ENCODE results near the gene AFF2.

The AFF2 gene

DNA sequence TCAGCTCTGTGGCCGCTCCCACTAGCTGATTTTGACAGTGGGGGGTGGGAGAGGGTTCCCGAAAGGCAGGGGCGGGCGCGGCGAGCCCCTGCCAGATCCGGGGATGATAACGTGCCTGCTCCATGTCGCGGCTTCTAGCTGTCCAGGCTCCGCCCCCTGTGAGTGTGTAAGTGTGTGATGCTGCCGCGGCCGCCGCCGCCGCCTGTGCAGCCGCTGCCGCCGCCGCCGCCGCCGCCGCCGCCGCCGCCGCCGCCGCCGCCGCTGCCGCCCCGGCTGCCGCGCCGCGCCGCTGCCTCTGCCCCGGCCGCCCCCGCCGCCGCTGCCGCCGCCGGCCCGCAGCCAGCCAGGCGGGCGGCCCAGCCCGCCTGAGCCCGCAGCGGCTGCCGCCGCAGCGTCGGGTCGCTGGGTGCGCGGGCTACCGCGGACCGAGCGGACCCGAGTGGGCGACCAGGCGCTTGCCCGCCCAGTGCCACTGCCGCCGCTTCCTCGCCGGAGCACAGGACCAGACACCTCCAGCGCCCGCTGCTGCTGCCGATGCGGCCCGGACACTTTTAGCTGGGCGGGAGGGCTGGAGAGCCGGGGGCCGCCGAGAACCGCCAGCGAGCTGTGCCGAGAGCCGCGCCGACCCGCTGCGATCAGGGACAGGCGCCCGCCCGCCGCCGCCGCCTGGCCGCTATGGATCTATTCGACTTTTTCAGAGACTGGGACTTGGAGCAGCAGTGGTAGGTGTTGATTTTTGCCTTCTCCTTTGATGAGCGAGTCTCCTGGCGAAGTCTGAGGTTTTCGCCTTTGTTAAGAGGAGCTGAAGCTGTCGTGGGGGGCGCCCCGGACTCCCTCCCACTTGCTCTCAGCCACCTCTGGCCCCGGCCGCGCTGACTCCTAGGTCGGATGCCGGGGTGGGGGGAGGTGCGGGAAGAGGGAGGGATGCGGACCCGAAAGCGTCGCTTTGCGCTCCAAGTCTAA lies at the start of gene AFF2:
TSS of gene AFF2 (plus strand) at position 195 of the 963 bp plus-strand sequence. CDS start at position 676, 481 bp downstream.
- no peak for DNase-seq

DNA sequence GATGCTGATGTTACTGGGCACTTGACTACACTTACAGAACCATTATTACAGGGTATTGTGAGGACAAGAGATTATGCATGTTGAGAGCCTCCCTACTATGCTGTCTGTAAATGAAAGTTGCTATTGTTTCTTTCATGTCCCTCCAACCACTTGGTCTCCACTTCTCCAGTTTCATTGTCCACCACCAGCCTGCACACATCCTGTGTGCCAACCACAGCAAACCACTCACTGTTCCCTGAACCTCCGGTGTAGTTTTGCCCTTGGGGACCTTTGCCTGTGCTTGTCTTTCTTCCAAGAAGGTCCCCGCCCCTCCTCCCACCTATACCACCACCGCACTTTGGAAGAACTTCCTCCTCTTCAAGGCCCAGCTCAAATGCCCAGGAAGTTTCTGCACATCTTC lies 43.1 kb upstream of the AFF2 start:
- peak; percentile 26 for DNase-seq

DNA sequence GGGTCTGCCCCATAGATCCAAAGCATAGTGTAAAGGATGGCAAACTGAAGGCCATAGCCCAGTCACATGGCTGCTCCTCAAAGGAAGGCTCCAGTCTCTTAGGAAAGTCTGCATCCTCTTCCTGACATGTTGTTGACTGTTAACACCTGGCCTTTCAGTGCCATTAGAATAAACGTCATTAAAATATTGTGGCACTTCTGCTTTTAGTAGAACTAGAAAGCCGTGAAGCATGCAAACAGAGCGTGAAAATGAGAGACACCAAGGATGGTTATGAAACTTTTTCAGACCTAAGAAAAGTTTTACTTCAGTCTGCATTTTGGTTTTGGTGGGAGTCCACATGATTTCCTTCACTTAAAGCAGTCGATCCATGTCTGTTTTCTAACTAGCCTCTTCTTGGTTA lies 41.1 kb upstream of the AFF2 start:
- DNase-seq, result no peak

DNA sequence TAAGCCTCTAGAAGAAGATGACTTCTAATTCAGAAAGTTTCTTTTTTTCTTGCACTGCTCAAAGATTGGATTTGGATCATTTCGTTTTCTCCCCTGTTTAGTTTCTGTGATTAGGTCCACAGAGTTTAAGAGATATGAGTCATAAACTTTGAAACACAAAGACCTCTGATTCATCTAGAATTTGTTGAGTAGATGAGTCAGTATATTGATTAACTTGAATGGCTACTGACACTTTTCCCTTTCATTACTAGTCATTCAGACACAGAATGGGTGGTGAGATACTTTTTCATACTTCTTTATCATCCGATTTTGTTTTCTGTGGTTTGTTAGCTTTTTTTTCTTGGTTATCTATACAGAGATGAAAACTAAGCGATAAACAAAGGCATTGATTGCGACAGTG lies 34.1 kb upstream of the AFF2 start:
- DNase-seq, result no peak

DNA sequence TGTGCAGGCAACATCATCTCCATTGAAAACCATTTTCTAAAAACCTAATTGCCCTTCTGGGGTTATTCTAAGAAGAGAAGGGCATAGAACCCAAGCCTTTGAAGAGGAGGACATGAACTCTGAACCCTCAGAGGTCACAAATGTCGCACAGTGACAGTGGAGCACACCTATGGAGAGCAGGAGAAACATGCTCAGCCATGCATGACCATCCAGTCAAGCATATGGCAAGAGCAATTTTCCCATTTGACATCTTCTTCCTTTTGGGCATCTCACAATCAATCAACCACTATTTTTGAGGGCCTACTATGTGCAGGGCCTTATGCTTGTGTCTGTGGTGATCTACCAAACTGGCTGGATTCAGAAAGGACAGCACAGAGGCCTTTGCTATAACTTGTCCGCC lies 30.1 kb upstream of the AFF2 start:
- DNase-seq, result no peak

DNA sequence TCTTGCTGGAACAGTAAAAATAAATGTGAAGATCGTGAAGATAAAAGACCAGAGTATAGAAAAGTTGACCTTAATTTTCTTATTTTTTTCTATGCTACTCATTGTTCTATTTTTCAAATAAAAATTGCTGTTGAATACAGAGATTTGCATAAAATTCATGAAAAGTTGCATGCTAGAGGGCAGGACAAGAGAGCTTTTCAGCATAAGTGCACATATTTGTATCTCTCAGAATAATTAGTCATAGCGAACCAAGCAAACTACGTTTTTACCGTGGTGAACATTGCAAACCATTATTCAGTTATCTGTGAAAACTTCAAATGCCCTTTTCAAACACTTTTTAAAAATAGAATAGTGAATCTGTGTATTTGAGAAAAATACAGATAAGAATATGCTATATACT lies 26.4 kb upstream of the AFF2 start:
- no peak for DNase-seq

DNA sequence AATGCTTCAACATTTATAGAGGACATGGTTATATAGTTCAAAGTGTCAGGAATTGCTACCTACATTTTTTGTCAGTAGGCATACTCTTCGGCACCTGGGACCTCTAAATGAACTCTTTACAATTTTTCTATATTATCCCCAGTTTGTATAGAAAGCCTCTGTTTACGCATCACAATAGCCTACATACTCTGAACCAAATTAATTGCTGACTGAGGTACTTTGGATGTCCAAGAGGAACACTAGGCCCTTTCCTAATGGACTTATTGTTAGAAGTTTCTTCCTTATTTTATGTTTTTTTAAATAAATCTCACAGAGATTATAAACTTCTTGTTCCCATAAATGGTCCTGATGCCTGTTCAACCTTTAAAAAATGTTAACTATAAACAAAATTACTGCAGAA lies 8.4 kb upstream of the AFF2 start:
- DNase-seq, result no peak

DNA sequence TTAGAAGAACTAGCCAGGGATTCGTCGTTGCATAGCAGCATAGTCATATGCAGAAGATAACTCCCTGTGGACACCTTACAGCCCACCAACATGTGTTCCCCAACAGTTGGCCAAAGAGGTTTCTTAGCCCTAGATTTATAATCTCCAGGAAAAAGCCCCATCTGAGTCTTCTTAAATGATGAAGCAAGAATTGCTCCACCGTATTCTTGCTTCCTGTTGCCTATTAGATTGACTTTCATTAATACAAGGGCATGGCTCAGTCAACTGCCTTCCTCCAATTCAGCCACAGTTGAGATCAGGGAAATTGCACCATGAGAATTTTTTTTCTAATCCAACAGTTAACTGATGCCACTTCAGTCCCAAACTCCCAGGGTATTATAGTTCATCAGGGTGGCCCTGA lies 5.2 kb upstream of the AFF2 start:
- DNase-seq, result no peak

DNA sequence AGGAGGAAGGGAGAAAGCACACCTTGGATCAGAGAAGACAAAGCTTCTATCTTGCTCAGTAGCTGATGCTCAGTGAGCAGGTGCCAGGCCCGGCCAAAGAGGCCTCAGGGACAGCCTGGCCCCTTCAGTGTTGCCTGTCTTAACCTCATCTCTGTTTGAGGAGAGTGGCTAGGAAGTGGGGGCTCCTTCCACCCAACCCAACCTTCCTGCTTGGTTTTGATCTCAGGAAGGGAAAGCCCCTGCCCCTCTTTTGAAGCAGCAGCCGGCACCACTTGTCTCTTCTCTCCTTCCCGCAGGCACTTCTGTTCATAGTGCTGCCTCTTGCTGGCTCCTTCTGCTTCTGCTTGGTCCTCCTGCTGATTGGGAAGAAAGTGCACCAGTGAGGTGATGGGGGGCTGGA lies 2.4 kb upstream of the AFF2 start:
- DNase-seq, result no peak

DNA sequence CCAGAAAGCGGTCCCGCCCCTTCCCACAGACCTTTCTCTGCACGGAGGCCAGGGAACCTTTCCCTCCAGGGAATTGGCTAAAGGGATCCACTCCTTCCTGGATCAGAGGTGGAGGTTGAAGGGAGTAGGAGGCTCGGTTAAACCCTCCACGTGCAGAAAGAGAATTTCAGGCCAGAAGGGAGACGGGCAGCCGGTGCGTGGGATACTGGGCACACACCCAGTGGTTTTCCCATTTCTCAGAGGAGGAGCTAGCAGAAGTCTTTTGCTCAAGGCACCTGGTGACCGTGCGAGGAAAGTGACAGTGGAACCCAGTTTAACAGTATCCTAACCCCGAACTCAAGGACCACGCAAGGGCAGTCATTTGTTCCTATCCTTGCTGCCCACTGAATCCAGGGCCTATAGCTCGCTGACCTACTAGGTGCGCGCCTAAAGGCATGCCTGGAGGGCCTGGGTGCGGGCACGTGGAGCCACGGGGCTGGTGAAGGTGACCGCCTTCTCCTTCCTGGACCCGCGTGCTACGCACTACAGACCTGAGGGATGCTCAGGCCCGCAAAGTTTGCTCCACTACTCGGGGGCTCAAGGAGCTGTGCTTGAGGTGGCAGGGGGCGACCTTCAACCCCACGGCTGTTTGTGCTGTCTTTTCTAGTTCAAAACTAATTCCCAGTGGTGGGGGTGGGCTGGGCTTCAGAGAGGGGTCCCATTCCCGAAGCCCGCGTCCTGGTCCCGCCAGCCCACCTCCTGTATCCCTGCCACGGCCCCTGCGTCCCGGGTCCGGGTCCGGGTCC lies 587 bp upstream of the AFF2 start:
- no peak for DNase-seq

DNA sequence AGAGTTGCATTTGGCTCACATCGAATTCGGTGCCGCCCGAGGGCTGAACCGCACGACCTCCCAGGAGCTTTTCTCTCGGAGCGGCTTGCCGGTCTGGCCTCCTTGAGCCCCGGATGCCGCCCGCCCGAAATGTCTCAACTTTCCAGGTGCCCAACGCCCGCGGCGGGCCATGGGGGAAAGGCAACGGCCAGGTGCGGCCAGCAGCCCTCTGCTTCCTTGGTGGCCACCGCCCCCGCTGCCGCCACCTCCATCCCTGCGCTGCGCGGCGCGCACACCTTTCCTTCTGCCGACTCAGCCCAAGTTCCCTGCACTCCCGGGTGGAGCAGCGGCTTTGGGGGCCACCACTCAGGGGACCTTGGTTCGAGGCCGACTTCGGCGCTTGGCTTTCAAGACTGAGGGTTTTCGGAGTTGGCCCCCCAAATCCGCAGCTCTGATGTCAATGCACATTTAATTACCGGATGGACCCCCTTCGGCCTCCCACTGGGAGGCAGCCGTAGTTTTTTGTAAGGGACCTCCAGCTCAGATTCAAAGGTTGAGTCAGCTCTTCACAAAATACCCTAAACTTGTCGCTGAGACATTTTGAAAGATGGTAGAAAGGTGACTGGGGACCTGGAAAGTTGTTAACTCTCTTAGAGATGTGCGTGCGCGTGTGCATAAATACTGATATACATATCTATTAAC lies 1.1 kb downstream of the AFF2 start:
- DNase-seq, result no peak

DNA sequence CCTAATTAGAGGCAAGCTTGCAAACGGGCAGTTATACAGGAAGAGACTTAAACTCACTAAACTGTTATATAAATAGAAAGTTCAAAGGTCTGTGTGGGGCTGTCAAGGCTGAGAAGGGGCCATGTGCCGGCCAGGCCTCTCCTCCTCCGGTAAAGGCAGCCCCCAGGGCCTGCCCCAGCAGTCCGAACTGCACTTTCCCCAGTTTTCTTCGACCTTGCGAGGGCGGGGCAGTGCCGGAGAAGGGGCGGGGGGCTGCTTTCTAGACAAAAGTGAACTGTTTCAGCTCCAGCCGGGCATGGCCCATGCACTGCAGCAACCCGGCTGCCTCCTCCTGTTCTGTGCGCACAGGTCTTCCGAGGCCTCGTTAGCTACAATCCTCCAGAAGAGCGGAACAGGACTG lies 4.1 kb downstream of the AFF2 start:
- no peak for DNase-seq

DNA sequence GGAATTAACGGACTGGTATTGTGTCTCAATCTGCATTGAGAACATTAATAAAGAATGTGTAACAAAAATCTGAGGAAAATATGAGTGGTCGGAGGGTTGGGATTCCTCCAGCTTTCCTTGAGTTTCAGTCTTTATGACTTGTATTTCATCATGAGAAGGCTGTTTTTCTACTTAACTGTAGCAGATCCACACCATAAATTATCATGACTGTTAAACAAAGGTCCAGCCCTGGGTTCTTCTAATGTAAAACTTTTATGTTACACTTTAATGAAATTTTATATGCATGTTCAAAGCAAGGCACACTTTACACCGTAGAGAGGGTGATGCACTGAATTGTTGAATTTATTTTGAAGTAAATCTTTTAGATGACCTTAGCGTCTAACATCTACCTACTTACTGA lies 7.0 kb downstream of the AFF2 start:
- no peak for DNase-seq

DNA sequence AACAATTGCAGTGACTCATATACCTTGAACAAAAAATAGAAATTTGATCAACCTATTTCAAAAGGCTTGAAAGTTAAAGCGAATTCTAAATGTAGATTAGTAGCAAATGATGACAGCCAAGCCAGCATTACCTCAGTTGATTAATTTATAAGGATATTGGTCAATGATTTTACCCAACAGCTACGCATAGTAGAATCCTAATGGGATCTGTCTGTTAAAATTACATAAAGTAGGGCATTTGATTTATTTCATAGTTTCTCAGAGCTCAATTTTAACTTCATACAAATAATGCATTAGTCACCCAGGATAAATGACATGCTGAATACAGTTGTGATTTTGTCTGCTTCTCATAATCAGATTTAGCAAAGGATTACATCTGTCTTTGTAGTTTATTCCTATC lies 12.0 kb downstream of the AFF2 start:
- DNase-seq, result no peak

DNA sequence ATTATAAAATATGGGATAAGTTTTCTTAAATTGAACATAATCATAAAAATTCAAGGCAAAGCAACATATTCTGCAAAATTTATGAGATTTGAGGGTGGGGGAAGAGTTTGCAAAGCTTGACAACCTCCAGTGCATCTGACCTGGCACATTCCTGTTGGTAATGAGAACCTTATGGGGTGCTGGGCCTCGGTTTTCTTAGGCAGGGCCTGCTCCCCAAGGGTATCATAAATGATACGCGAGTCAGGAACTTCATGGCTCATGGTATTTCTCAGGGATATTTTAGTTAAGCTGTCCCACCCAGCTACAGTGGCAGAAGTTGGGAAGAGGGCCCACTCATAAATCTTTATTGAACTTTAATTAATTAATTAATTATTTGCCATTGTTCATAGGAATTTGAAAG lies 13.2 kb downstream of the AFF2 start:
- DNase-seq, result no peak

DNA sequence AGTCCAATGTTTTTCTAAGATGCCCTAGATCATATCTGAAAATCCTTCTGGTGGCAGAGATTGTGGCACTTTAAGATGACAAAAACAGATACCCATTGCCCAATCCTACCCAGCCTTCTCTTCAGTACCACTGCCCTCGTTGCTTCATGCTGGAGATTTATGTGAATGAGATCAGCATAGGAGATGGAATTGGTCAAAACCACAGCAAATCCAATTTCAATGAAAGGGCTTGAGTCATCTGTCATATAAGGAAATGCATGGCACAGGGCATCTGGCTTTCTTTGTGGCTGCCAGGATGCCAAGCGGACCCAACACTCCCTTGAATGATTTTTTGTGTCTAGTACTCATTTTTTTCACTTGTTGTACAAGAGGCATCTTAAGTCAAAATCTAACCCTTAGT lies 16.8 kb downstream of the AFF2 start:
- DNase-seq, result no peak

DNA sequence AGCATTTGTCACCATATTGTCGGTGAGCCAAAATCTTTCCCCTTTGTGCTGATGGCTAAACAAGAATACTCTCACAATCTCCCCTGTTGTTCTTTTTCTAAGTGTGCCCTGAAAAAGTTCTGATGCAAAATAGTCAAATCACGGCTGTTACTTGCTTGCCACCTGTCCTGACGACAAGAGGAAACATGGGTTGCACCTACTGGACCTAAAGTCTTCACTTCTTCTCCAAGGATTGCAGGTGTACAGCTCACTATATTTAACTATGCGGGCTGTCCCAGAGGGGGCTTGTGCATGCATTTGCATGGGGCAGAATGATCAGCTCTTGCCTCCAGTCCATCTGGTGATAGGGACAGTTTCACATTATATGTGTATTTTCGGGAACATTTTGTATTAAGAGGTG lies 21.6 kb downstream of the AFF2 start:
- no peak for DNase-seq

DNA sequence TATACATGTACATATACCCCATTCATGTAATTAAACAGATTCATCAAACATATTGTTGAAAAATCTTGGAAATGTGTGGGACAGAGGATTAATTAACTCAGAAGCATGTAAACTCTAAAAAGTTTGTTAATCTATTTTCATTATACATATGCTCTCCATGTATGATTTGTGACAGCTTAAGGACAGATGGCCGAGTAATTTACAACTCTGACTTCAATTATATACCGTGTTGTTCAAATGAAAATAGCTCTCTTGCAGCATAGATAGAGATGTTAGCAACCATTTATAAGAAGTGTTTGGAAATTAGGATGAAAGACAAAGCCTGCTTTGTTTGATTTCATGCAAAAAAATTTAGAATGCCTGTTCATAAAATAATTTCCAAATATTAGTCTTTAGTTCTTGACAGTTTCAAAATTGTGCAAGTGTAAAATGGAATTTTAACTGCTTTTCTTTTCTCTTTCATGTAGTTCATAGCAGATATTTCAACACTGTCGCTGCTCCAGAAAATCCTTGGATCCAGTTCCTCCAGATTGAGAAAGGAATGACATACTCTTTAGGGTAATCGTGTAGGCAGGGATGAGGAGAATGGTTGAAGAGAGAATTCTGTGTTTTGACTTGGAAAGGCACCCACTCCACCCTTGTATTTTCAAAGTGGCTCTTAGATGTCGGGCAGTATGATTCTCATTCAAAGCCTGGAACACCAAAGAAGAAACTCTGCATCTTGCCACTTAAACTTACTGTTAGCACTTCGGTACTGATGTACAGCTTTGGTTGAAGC lies 23.1 kb downstream of the AFF2 start:
- no peak for DNase-seq

DNA sequence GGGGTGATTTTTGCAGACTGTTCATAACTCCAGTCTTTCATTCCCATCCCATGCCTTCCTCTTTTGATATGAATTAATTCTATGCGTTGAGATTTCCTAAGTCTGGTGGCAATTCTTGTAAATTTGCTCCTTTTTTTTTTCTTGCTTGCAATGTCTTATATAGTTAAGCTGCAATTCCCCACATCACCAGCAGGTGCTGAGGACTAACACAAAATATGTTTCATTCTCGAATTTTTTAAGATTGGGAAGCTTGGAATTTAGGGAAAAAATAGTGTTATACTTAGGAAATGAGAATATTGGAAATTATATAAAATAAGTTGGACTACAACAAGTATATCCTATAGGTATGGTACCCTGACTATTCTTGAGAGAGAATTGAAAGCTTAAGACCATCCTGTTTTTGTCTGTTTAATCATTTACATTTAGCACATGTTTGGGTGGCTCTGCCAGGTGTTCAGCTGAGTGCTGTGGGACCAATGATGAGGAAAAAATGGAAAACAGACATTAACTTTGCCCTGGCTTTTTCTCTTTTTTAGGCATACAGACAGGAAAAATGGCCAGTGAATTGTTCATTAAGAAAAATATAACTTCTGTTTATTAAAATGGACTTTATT lies 30.2 kb downstream of the AFF2 start:
- DNase-seq, result no peak

DNA sequence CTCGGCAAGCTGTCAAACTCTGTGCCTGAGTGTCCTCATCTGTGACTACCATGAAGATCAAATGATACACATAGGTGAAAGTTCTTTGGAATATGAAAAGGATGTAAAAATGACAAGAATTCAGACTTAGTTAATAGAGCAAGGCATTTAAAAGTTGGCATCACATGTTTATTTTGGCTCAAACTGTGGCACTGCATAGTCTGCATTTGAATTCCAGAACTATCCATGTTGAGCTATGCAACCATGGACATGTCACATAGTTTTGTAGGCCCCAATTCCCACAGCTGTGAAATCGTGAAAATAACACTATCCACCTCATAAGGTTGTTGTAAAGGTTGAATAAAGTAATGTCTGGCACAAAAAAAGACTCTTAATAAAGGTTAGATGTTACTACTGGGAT lies 33.9 kb downstream of the AFF2 start:
- DNase-seq, result no peak

DNA sequence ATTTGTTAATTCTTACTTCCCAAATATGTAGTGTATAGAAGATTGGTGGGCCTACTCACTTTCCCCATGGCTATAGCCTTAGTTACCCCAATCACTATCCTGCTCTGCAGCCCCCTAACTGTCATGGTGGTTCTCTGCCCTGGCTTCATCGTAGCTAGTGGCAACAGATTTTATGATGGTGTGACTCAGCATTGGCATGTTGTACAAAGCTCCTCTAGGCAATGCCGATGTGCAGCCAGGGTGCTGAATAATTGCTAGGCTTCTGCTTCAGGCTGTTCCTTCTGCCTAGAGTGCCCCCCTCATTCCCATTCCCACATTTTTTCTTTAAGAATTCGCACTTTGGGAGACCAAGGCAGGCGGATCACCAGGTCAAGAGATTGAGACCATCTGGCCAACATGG lies 35.2 kb downstream of the AFF2 start:
- no peak for DNase-seq

DNA sequence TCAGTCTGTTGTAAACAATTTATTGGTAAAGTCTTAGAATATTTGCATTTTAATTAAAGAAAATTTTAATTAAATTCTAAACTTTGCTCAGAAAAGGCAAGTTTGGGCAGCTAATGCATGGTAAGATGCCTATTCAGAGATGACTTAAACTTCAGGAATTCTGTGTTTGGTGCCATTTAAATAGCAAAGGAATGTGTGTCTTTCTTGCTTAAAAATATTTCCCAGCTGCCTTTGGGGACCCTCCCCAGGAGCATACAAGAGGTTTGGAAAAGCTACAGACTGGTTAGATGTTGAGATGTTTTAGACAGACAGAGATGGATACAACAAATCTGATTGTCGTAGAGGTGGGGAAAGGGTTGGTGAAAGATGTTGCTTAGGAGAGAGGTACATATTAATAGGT lies 36.5 kb downstream of the AFF2 start:
- no peak for DNase-seq
